Placental epithelial cell (primary cell): ENCODE measurements around the gene MUC15. TPM values are rescaled to one million over a fixed set of nuclear protein-coding genes. Genes with fewer than 3 reads are reported as not detected.

Experiments used
- total RNA-seq: library from RNA; depleted of rRNA; stranded (reverse); fragments of >200 nt; gene quantifications from 2 replicates; pipeline ENCODE4 v1.2.3, GENCODE V29; 2012

Gene MUC15, protein sequence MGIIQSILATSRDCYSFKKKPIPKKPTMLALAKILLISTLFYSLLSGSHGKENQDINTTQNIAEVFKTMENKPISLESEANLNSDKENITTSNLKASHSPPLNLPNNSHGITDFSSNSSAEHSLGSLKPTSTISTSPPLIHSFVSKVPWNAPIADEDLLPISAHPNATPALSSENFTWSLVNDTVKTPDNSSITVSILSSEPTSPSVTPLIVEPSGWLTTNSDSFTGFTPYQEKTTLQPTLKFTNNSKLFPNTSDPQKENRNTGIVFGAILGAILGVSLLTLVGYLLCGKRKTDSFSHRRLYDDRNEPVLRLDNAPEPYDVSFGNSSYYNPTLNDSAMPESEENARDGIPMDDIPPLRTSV
- total RNA-seq = 0.33 and 0.39 TPM in 2 replicates

DNA sequence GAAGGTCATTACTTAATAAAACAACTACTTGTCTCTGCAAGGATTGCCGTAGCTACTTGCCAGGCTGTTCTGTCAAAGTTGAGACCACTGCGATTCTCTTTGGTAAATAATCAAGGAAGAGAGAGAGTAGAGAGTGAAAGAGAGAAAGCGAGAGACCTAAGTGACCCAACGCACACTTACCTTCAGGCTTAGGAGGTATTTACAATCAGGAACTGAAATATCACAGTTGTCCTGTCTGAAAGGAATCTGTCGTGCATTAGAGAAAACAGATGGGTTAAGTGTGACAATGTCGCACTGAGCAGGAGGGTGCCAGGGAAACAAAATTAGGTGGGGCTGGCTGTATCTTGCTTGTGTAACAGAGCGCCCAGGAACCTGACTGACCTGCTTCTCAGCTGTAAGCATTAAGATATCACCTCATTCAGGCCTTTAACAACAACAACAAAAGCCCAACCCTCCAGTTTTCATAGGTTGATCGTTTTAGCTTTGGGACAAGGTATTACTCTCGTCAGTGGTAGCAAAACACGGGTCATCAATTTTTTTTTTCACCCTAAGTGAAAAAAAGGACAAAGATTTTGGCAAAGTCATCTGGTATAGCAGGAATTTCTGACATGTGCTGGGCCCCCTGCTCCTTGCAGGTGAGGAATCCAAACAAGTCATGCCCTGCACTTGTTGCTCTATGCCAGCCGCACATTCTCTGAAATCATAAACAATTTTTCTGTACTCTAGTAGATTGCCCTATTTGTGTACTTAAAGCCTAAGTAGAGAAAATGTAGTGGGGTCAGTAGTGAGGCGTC is at the start of gene MUC15:
MUC15 (minus strand) TSS at position 403 of the 794 bp plus-strand sequence. CDS start 5,169 bp downstream, outside the sequence.

Other genes with a start within 250 kb of the MUC15 start
- gene ANO3, start 240.1 kb downstream of the MUC15 start, total RNA-seq = not detected in 2 replicates
- not detected in 2 replicates for gene SLC5A12, start 149.8 kb upstream of the MUC15 start, total RNA-seq